Effector memory CD8-positive, alpha-beta T cell (primary cell): ENCODE measurements around the gene OR6B2.
"Not testable (repeated sequence)": the region's sequence is repeated elsewhere in the genome, so short reads cannot be mapped to it uniquely, and the experiment has no call there.

Experiments used
- ATAC-seq: fragments of 150-1000 bp; cut with Tn5 transposase; replicated peaks from 2 replicates; pipeline ENCODE4 v1.10.0; 2021; ENCODE audit warnings: mild to moderate bottlenecking, moderate library complexity
- DNase-seq, 3 experiments: peaks; one replicate each; pipeline ENCODE4 v3.0.0; 2021
- H3K27ac Mint-ChIP-seq, 2 donors: one replicate each; pipeline ENCODE4 v1.8.0; 2022; ENCODE audit warnings: mild to moderate bottlenecking in 2 of 2, mixed read lengths in 2 of 2, moderate library complexity in 2 of 2
- H3K27me3 Mint-ChIP-seq, 2 donors: one replicate each; pipeline ENCODE4 v1.8.0; 2022; ENCODE audit warnings: mixed read lengths in 2 of 2
- H3K36me3 Mint-ChIP-seq: one replicate; pipeline ENCODE4 v1.8.0; 2022; ENCODE audit warnings: mild to moderate bottlenecking, moderate library complexity, mixed read lengths; ENCODE audit not compliant: insufficient read depth
- H3K4me1 Mint-ChIP-seq, 2 donors: one replicate each; pipeline ENCODE4 v1.8.0; 2022; ENCODE audit warnings: low read depth in 2 of 2, mixed read lengths in 2 of 2
- H3K4me3 Mint-ChIP-seq, 2 donors: one replicate each; pipeline ENCODE4 v1.8.0; 2022; ENCODE audit warnings: mild to moderate bottlenecking in 2 of 2, mixed read lengths in 2 of 2, moderate library complexity in 2 of 2
- H3K9me3 Mint-ChIP-seq, 2 donors: one replicate each; pipeline ENCODE4 v1.8.0; 2022; ENCODE audit warnings: mixed read lengths in 2 of 2

Gene OR6B2

DNA sequence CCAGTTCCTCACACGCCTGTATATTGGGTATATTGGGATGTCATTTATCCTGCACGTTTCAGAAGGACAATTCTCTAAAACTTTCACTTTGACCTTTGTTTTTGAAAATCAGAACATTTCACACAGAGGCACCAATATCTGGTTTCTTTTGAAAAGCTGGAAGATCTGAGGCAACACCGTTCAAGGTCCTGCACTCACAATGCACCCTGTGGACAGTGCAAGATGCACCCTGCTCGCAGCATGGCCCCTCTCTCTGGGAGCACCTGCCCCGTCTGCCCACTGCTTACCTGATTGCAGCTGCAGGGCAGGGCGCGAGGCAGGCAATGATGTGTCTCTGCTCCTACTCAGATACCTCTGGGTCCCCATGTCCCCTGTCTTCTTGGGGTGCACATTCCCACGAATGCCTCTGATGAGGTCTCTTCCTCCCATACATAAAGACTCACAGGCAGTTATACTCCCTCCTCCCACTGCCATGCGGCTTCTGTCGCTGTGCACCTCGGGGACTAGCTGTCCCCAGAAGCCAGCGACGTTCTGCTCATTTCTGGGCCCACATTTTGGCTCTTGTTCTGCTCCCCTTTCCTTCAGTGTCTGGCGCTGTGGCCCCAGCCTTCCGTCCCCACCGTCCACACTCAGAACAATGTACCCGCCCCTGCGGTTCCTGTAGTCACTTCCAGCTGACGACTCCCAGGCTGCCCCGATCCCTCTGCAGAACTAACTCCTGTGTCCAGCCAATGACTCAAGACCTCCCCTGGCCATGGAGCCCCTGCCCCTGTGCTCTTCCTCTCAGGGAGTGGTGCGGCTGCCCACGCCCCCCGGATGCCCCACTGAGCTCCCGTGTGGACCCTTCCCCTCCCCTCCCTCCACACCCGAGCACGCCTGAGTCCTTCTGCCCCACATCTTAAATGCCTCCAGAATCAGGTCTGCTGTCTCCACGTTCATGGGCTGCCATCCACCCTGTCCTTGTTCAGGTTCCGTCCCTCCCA lies 23.2 kb upstream of the OR6B2 start, which contains the start of gene OR6B3:
Gene OR6B3, minus strand, starts transcription at position 349 of the 983 bp plus-strand sequence.
- no peak within 1 kb of the TSS for H3K27ac Mint-ChIP-seq

DNA sequence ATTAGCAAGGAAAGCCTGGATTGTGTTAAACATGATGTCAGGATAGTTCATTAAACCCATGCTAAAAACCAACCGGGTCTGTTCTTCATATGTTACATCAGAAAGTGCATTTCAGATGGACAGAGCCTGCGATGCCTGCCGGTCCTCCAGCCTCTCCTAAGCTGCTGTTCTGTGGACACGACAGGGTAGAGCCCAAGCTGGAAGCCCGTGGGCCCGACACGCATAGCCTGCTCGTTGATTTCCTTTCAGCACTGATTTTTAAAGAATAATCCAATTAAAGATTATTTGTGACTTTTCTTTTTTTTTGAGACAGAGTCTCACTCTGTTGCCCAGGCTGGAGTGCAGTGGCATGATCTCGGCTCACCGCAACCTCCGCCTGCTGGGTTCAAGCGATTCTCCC lies 22.3 kb upstream of the OR6B2 start:
- no peak for ATAC-seq
- no peaks in the 10 kb centered on the region for H3K36me3 Mint-ChIP-seq
- peaks cover 58 to 65% of the 10 kb centered on the region in 2 donors for H3K27me3 Mint-ChIP-seq
- no peak for DNase-seq
- no peaks in the 10 kb centered on the region for H3K9me3 Mint-ChIP-seq
- H3K4me1 Mint-ChIP-seq: peaks cover 0 to 7% of the 10 kb centered on the region in 2 donors
- no peak overlapping the region for H3K4me3 Mint-ChIP-seq
- H3K27ac Mint-ChIP-seq: no peak overlapping the region

More for the DNA sequence above, 23.2 kb upstream of the OR6B2 start, which contains the start of gene OR6B3:
- Mint-ChIP-seq H3K4me3 (no peak within 1 kb of the TSS), H3K36me3 (no peaks in the 10 kb centered on the region), H3K27me3 (peaks cover 56 to 65% of the 10 kb centered on the region in 2 donors), H3K9me3 (no peaks in the 10 kb centered on the region), H3K4me1 (peaks cover 0 to 7% of the 10 kb centered on the region in 2 donors)
- DNase-seq: no peak
- no peak for ATAC-seq

DNA sequence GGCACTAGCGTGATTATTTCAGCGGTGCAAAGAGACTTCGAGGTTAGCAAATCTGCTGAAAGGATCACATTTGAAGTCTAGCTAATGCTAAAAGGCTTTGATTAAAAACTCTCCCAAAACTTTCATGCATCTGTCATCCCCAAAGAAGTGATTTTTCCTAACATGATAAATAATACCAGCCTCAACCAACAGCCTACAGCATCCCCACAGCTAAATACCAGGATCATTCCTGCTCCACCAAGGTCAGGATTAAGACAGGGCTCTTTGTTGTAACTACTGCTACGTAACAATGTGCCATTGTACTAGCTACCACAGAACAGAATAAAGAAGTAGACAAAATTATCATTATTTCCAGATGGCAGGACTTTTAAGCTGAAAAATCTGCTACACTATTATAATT lies 21.5 kb upstream of the OR6B2 start:
- H3K36me3 Mint-ChIP-seq: no peaks in the 10 kb centered on the region
- DNase-seq (no peak), ATAC-seq (no peak)
- no peaks in the 10 kb centered on the region for H3K9me3 Mint-ChIP-seq
- peaks cover 0 to 7% of the 10 kb centered on the region in 2 donors for H3K4me1 Mint-ChIP-seq
- H3K27me3 Mint-ChIP-seq: peaks cover 62 to 65% of the 10 kb centered on the region in 2 donors
- no peak overlapping the region for H3K4me3 Mint-ChIP-seq
- no peak overlapping the region for H3K27ac Mint-ChIP-seq

DNA sequence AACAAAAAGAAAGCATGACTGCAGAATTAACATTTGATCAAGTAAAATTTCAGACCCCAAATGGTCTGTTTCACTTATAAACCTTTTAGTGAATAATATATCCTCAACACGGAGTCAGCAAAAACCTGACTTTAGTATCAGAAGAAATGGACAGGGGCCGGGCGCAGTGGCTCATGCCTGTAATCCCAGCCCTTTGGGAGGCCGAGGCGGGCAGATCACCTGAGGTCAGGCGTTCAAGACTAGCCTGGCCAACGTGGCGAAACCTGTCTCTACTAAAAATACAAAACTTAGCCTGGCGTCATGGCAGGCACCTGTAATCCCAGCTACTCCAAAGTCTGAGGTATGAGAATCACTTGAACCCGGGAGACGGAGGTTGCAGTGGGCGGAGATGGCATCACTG lies 20.0 kb upstream of the OR6B2 start:
- no peak for ATAC-seq
- Mint-ChIP-seq H3K27me3 (peaks cover 59 to 65% of the 10 kb centered on the region in 2 donors), H3K4me1 (peaks cover 0 to 3% of the 10 kb centered on the region in 2 donors), H3K36me3 (no peaks in the 10 kb centered on the region), H3K9me3 (no peaks in the 10 kb centered on the region), H3K4me3 (no peak overlapping the region), H3K27ac (no peak overlapping the region)
- DNase-seq: no peak

DNA sequence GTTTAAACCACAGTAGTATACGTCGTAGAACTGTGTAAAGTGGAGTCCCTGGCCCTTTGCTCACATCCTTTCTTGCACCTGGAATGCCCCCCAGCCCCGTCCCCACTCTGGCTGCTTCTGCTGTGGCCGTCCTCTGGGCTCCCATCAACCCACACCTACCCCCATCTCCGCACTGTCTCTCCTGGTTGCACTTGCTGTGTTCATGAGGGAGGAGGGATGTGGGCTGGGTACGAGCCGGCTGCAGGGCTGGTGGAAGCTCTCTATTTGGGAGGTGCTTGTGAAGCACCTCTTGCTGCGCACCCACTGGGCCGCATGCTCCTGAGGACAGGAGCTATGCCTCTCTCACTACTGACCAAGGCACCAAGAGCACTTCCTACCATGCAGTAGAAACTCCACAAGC lies 18.0 kb upstream of the OR6B2 start:
- no peak overlapping the region for H3K4me3 Mint-ChIP-seq
- DNase-seq: no peak
- H3K9me3 Mint-ChIP-seq: no peaks in the 10 kb centered on the region
- H3K36me3 Mint-ChIP-seq: no peaks in the 10 kb centered on the region
- ATAC-seq: no peak
- peaks cover 57 to 63% of the 10 kb centered on the region in 2 donors for H3K27me3 Mint-ChIP-seq
- H3K4me1 Mint-ChIP-seq: no peaks in the 10 kb centered on the region
- no peak overlapping the region for H3K27ac Mint-ChIP-seq

DNA sequence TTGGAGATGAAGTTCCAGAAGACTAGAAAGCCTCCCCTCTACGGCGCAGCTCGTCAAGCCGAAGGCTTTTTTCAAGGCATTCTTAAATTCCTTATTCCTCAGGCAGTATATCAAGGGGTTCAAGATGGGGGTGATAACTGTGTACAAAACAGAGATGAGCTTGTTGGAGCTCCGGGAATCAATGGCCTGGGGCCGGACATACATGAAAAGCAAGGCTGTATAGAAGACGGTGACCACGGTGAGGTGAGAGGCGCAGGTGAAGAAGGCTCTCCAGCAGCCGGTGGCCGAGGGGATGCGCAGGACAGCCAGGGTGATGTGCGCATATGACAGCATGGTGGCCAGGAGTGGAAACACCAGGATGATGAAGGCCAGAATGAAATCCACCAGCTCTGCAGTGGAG lies 14.9 kb upstream of the OR6B2 start:
- H3K36me3 Mint-ChIP-seq: no peaks in the 10 kb centered on the region

DNA sequence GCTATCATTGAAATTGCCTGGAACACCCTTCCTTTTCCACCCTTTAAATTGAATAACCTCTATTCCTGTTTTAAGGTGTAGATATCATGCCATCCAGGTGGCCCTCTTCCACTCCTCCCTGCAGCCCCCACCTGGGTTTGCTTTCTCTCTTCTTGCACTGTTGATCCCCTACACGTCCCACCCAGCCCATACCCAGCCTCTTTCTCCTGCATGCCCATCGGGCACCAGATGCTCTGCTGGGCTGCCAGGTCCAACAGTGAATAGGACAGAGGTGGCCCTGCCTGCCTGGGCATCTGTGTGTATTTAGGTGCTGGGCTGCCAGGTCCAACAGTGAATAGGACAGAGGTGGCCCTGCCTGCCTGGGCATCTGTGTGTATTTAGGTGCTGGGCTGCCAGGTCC lies 13.9 kb upstream of the OR6B2 start:
- not testable (repeated sequence) for H3K9me3 Mint-ChIP-seq, H3K4me3 Mint-ChIP-seq, H3K36me3 Mint-ChIP-seq, H3K27ac Mint-ChIP-seq, H3K4me1 Mint-ChIP-seq, DNase-seq, ATAC-seq
- peaks cover 57 to 64% of the 10 kb centered on the region in 2 donors for H3K27me3 Mint-ChIP-seq

More for the DNA sequence above, 14.9 kb upstream of the OR6B2 start:
- H3K27ac Mint-ChIP-seq: no peak overlapping the region
- H3K9me3 Mint-ChIP-seq: no peaks in the 10 kb centered on the region
- H3K4me1 Mint-ChIP-seq: no peaks in the 10 kb centered on the region
- DNase-seq (no peak), ATAC-seq (no peak)
- H3K27me3 Mint-ChIP-seq: peaks cover 57 to 65% of the 10 kb centered on the region in 2 donors
- H3K4me3 Mint-ChIP-seq: no peak overlapping the region

DNA sequence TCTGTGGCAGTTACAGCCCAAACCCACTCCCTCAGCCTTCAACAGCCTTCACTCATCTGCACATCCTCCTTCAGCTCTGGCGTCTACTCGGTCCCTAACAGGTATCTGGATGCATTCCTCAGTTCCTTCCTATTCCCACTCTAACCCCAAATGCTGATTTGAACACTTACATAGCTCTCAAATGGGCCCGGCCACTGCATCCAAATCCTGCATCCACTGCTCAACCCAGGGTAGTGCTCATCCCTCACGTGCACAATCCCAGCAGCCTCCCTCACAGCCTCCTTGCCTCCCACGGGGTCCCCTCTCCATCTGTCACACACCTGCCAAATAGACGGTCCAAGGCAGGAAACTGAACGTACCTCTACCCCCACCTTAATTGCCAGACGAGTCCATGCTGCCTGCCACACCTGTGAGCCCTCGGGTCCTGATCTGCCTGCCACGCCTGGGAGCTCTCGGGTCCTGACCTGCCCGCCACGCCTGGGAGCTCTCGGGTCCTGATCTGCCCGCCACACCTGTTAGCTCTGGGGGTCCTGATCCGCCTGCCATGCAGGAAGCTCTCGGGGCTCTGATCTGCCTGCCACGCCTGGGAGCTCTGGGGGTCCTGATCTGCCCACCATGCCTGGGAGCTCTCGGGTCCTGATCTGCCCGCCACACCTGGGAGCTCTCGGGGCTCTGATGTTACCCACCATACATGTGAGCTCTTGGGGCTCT lies 13.2 kb upstream of the OR6B2 start:
- Mint-ChIP-seq H3K4me3 (no peak overlapping the region), H3K36me3 (no peaks in the 10 kb centered on the region), H3K27ac (no peak overlapping the region), H3K9me3 (no peaks in the 10 kb centered on the region), H3K4me1 (no peaks in the 10 kb centered on the region), H3K27me3 (peaks cover 51 to 57% of the 10 kb centered on the region in 2 donors)
- no peak for DNase-seq
- no peak for ATAC-seq

DNA sequence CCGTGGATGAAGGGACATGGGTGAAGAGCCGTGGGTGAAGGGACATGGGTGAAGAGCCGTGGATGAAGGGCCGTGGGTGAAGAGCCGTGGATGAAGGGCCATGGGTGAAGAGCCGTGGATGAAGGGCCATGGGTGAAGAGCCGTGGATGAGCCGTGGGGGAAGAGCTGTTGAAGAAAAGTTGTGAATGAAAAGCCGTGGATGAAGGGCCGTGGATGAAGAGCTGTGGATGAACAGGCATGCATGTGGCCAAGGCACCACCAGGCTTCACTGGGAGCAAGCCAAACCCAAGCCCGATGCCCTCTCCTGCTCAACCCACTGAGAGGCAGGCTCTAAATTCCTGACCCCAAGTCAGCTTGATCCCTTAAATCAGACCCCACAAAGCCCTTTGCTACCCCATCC lies 12.5 kb upstream of the OR6B2 start:
- Mint-ChIP-seq H3K27me3 (peaks cover 45 to 53% of the 10 kb centered on the region in 2 donors), H3K4me3 (no peak overlapping the region), H3K4me1 (no peaks in the 10 kb centered on the region), H3K9me3 (no peaks in the 10 kb centered on the region), H3K36me3 (no peaks in the 10 kb centered on the region), H3K27ac (no peak overlapping the region)
- DNase-seq: no peak
- no peak for ATAC-seq

DNA sequence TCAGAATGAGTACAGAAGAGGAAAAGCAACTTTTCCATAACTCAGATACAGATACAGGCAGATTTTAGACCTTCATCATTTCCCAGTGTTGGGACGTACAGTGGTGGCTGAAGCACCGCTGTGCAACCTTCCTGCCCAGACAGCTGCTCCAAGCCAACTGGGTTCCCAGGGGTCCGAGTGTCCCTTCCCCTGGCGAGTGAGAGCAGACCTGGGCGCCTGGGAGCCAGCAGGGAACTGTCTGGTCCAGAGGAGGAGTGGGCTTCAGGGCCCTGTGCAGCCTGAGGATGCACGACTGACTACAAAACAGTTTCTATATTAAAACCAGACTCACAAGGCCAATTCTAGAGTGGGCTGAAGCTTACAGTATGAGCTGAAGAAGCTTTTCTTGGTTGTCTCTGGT lies 11.1 kb upstream of the OR6B2 start:
- Mint-ChIP-seq H3K36me3 (no peaks in the 10 kb centered on the region), H3K27ac (no peak overlapping the region), H3K4me1 (no peaks in the 10 kb centered on the region), H3K4me3 (no peak overlapping the region), H3K27me3 (peaks cover 36 to 48% of the 10 kb centered on the region in 2 donors), H3K9me3 (no peaks in the 10 kb centered on the region)
- no peak for DNase-seq
- no peak for ATAC-seq

DNA sequence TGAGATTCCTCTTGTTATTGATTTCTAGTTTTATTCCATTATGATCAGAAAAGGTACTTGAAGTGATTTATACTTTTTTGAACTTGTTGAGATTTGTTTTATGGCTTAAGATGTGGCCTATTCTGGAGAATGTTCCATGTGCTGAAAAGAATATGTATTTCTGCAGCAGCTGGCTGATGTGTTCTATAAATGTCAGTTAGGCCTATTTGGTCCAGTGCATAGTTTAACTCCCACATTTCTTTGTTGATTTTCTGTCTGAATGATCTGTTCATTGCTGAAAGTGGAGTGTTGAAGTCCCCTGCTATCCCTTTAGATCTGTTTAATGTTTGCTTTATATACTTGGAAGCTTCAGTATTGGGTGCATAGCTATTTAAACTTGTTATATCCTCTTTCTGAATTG lies 7.1 kb upstream of the OR6B2 start:
- H3K27ac Mint-ChIP-seq: no peak overlapping the region
- no peaks in the 10 kb centered on the region for H3K36me3 Mint-ChIP-seq
- H3K27me3 Mint-ChIP-seq: peaks cover 33 to 41% of the 10 kb centered on the region in 2 donors
- DNase-seq (no peak), ATAC-seq (no peak)
- no peak overlapping the region for H3K4me3 Mint-ChIP-seq
- no peaks in the 10 kb centered on the region for H3K4me1 Mint-ChIP-seq
- no peaks in the 10 kb centered on the region for H3K9me3 Mint-ChIP-seq

DNA sequence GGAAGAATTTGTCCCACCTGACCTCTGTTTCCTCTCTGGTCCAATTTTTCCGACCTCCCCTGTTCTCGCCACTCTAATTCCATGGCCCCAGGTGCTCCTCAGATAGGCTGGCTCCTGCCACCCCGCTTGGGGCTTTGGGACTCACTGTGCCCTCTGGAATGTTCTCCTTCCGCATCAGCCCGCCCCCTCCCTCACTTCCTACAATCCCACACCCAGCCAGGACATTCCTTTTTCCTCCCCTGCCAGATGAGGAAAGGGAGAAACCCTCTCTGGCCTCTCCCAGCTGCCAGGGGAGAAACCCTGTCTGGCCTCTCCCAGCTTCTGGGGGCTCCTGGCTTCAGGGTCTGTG lies 3.1 kb upstream of the OR6B2 start:
- Mint-ChIP-seq H3K27ac (peak overlapping the region in 1 of 2 donors; percentile 49), H3K4me1 (no peaks in the 10 kb centered on the region), H3K9me3 (no peaks in the 10 kb centered on the region), H3K4me3 (no peak overlapping the region), H3K36me3 (no peaks in the 10 kb centered on the region), H3K27me3 (peaks cover 43 to 67% of the 10 kb centered on the region in 2 donors)
- no peak for ATAC-seq
- DNase-seq: no peak

DNA sequence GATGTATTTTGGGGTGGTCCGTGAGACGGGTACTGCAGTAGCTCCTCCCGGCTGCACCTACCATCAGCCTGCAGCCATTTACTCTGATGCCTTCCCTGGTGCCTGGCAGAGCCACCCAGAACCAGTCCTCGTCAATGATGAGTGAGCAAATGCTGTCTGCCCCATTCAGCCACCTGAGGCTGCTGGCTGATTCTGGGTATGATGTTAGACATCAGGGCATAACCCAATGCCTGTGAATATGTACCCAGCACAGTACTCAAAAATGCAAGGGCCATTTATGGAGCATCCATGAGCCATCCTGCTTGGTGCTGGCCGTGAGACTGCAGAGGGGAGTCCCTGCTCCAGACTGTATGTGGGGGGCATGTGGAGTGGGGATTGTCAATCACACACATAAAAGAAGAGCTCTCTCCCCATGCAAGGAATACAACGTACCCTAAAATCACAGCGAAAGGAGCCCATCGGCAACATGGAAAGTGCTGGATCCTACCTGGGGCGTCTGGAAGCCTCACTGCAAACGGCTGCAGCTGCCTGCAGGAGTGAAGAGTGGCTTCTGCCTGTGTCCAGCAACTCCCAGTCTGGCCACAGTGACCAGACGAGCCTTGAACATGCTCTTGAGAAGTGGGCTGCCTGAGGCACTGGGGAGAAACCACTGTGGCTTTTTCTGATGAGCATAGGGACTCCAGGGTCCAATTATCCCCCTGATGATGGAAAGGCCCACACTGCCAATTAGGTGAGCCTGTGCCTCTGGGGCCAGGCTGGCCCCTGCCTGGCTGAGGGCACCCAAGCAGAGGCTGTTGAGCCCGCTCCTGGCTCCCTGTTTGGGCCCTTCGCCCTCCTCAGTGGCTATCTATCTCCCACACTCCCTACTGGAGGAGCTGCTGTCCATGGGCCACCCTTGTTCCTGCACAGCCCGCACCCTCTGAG lies 2.4 kb upstream of the OR6B2 start:
- Mint-ChIP-seq H3K27ac (peak overlapping the region in 1 of 2 donors; percentile 49), H3K4me3 (no peak overlapping the region), H3K4me1 (no peaks in the 10 kb centered on the region), H3K9me3 (no peaks in the 10 kb centered on the region), H3K36me3 (no peaks in the 10 kb centered on the region), H3K27me3 (peaks cover 43 to 64% of the 10 kb centered on the region in 2 donors)
- no peak for DNase-seq
- no peak for ATAC-seq
